Gastrocnemius medialis (tissue), 4 donors: Measurements from ENCODE around the gene LRRC27. TPM values are rescaled to one million over a fixed set of nuclear protein-coding genes. Genes with fewer than 3 reads are reported as not detected.

Experiments used
- ATAC-seq, 2 donors: fragments of 150-250 bp; one replicate each; pipeline ENCODE4 v1.9.1; 2016
- DNase-seq, 2 donors: peaks; one replicate each; pipeline ENCODE4 v3.0.0-alpha.2; 2019
- H3K27ac ChIP-seq, 4 donors: fragments of 200-600 bp; sonication (generic); 1 replicate in 1 of 4; 2 replicates in 3 of 4; pipeline ENCODE4 v1.5.1; 2016 to 2018; ENCODE audit warnings: mild to moderate bottlenecking in 2 of 4, moderate library complexity in 1 of 4
- H3K27me3 ChIP-seq, 3 donors: fragments of 200-600 bp; sonication (generic) in 2 of 3; 1 replicate in 1 of 3; 2 replicates in 2 of 3; pipeline versions ENCODE4 v1.5.1 to v1.6.0; 2016 to 2019; ENCODE audit warnings: mild to moderate bottlenecking in 1 of 3, moderate library complexity in 1 of 3
- H3K36me3 ChIP-seq, 2 donors: fragments of 200-600 bp; sonication (generic) in 1 of 2; one replicate each; pipeline ENCODE4 v1.5.1; 2017 to 2018
- H3K4me1 ChIP-seq, 2 donors: fragments of 200-600 bp; sonication (generic) in 1 of 2; one replicate each; pipeline ENCODE4 v1.5.1; 2016 to 2017; ENCODE audit warnings: mild to moderate bottlenecking in 2 of 2
- H3K4me3 ChIP-seq, 4 donors: fragments of 200-600 bp; sonication (generic) in 3 of 4; 1 replicate in 1 of 4; 2 replicates in 3 of 4; pipeline ENCODE4 v1.5.1; 2016 to 2019; ENCODE audit warnings: mild to moderate bottlenecking in 2 of 4
- H3K9me3 ChIP-seq, 3 donors: fragments of 200-600 bp; sonication (generic) in 2 of 3; 1 replicate in 1 of 3; 2 replicates in 2 of 3; pipeline ENCODE4 v1.5.1; 2016 to 2019
- CTCF ChIP-seq, 5 experiments: fragments of 450-650 bp in 3 of 5; fragments of 200-600 bp in 2 of 5; sonication (generic) in 2 of 5; IDR thresholded peaks in 4 of 5; conservative IDR thresholded peaks in 1 of 5; 1 replicate in 4 of 5; 2 replicates in 1 of 5; pipeline ENCODE4 v1.5.1; 2016 to 2019; ENCODE audit warnings: antibody characterized with exemption in 5 of 5, mild to moderate bottlenecking in 3 of 5, moderate library complexity in 3 of 5
- POLR2A ChIP-seq, 2 donors: fragments of 450-650 bp; IDR thresholded peaks; one replicate each; pipeline ENCODE4 v1.6.1; 2017; ENCODE audit warnings: antibody characterized with exemption in 2 of 2, mild to moderate bottlenecking in 2 of 2, moderate library complexity in 2 of 2
- in situ Hi-C, 4 donors: fragments of 200-750 bp; cut with MboI; loops; one replicate each; pipeline versions ENCODE4 v1.15.0 to v1.8.0; 2017; ENCODE audit warnings: low sequenced_read_pairs in 4 of 4
- intact Hi-C: fragments of 100-400 bp; cut with DNase I; formaldehyde crosslinking; loops from one replicate; pipeline ENCODE4 v1.15.1; 2023; ENCODE audit warnings: low total_unique reads
- total RNA-seq, 4 donors: library from RNA; depleted of rRNA; stranded (reverse); fragments of >200 nt; gene quantifications; one replicate each; pipeline versions ENCODE4 v1.1.0 to v1.2.3, GENCODE V29; 2016

The LRRC27 gene
- total RNA-seq: 1 to 10 TPM; 1.0 to 7.0 (median 4.1) TPM

- H3K36me3 ChIP-seq: no peaks in the 10 kb centered on the region
- H3K27ac ChIP-seq: peak within 1 kb of the TSS; percentile 89 to 91 (median 89)
- peaks cover 30 to 34% of the 10 kb centered on the region in 2 donors for H3K4me1 ChIP-seq
- H3K9me3 ChIP-seq: no peaks in the 10 kb centered on the region
- no peaks in the 10 kb centered on the region for H3K27me3 ChIP-seq
- TF ChIP-seq POLR2A (IDR thresholded peaks at IDR 0.05) (peak; percentile 53 to 69), CTCF (IDR thresholded peaks at IDR 0.05 in 4 of 5, conservative IDR thresholded peaks at IDR 0.05 in 1 of 5) (no peak)
- intact Hi-C loops: loop anchor here (1.0 to 5.0 kb wide), 3 partner anchors 12 to 205 kb away; partner anchors contain the start of gene INPP5A
- peak within 1 kb of the TSS; percentile 63 to 95 (median 92) for H3K4me3 ChIP-seq
- in situ Hi-C loops: no loop called here
- ATAC-seq: peak; percentile 88 to 94
- DNase-seq: peak; percentile 98
Measured at GRCh38 chr10:132331601-132332432, at the start of gene LRRC27. TSS of gene LRRC27 (plus strand) at chr10:132332193. CDS start at chr10:132333525, 1,332 bp downstream.

GRCh38 chr10:132282667-132283603 lies 49.1 kb upstream of the LRRC27 start:
- intact Hi-C loops (no loop called here), in situ Hi-C loops (no loop called here)
- Histone ChIP-seq H3K36me3 (no peaks in the 10 kb centered on the region), H3K4me1 (peaks cover 0 to 2% of the 10 kb centered on the region in 2 donors), H3K27ac (no peak overlapping the region), H3K27me3 (peaks cover 27 to 43% (median 35%) of the 10 kb centered on the region in 3 donors), H3K4me3 (no peak overlapping the region), H3K9me3 (no peaks in the 10 kb centered on the region)
- TF ChIP-seq POLR2A (IDR thresholded peaks at IDR 0.05) (no peak), CTCF (IDR thresholded peaks at IDR 0.05 in 4 of 5, conservative IDR thresholded peaks at IDR 0.05 in 1 of 5) (no peak)
- peak; percentile 10 to 28 for DNase-seq
- peak; percentile 75 to 85 for ATAC-seq

DNA sequence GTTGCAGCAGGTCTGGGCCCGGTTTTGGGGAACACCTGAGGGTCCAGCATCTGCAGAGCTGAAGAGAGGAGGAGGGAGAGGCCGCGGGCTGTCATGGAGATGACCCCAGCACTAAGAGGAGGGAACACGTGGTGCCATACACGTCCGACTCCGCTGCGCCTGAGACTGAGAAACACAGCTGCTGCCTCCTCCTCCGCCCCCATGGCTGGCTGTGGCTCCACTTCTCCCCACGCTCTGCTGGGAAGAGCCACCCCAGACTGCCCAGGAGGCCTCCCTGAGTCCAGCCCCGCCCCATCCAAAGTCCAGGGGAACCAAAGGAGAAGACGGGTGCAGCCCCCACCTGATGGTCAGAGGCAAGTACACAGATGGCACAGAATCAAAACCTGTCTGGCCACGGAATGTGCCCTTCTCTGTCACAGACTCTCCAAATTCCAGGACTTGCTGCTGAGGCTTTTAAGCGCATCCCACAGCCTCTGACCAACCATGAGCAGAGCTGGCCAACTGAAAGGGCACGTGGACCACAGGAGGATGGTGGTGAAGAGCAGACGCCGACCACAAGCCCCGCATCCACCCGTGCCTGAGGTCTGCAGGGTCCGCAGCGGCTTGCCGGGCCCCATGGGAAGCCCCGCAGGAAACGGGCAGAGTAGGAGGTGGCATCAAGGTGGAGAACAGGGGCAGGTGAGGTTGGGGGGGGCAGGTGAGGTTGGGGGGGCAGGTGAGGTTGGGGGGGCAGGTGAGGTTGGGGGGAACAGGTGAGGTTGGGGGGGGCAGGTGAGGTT lies 48.2 kb upstream of the LRRC27 start:
- intact Hi-C loops: no loop called here
- Histone ChIP-seq H3K36me3 (no peaks in the 10 kb centered on the region), H3K27ac (no peak overlapping the region), H3K9me3 (no peaks in the 10 kb centered on the region), H3K27me3 (peaks cover 27 to 43% (median 34%) of the 10 kb centered on the region in 3 donors), H3K4me3 (no peak overlapping the region), H3K4me1 (peaks cover 0 to 2% of the 10 kb centered on the region in 2 donors)
- DNase-seq: no peak
- in situ Hi-C loops: no loop called here
- TF ChIP-seq CTCF (IDR thresholded peaks at IDR 0.05 in 4 of 5, conservative IDR thresholded peaks at IDR 0.05 in 1 of 5): no peak
- TF ChIP-seq POLR2A (IDR thresholded peaks at IDR 0.05): no peak
- ATAC-seq: no peak

- peaks cover 2 to 15% (median 14%) of the 10 kb centered on the region in 3 donors for H3K27me3 ChIP-seq
- intact Hi-C loops (no loop called here), in situ Hi-C loops (no loop called here)
- no peaks in the 10 kb centered on the region for H3K4me1 ChIP-seq
- no peak overlapping the region for H3K4me3 ChIP-seq
- no peak for TF ChIP-seq CTCF (IDR thresholded peaks at IDR 0.05 in 4 of 5, conservative IDR thresholded peaks at IDR 0.05 in 1 of 5)
- no peak for TF ChIP-seq POLR2A (IDR thresholded peaks at IDR 0.05)
- H3K9me3 ChIP-seq: peaks cover 0 to 4% (median 3%) of the 10 kb centered on the region in 3 donors
- H3K36me3 ChIP-seq: no peaks in the 10 kb centered on the region
- no peak for ATAC-seq
- no peak for DNase-seq
- no peak overlapping the region for H3K27ac ChIP-seq
Measured at GRCh38 chr10:132289439-132289838, 42.6 kb upstream of the LRRC27 start.
